GM18861 (cell line): ENCODE measurements around the gene RASA3.

Source experiments
- ATAC-seq: cut with Tn5 transposase; IDR thresholded peaks from one replicate; pipeline ENCODE4 v1.9.1; 2021; ENCODE audit not compliant: unreplicated experiment

RASA3 gene

DNA sequence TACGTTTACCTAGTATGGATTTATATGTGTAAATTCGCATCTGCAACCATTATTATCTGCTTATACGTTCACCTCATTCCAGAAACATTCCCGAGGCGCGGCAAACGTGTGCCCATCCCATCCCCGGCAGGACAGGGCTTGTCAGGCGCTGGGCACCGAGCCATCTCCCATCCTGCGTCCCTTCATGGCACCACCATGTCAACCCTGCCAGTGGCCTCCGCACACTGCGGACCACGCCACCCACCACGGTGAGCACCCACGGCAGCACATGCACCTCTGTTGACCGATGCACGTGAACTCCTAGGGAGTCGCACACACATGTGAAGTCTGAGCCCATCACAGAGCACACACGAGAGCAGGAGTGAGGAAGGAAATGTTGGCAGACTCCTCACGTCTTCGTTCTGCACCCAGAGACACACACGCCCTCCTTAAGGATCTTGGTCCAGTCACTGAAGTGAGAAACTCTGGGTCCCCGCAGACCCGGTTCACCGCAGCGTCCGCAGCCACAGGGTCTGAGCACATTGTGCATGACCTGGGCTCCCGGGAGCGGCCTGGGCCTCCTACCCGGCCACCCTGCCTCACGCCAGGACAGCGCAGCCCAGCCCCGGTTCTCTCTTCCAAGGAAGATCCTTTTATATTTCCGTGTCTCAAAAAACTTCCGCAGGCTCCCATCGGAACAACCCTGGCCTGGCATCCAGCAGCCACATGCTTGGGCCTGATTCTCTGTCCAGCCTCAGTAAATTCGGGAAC, 90.2 kb downstream of the RASA3 start:
- ATAC-seq, result no peak

DNA sequence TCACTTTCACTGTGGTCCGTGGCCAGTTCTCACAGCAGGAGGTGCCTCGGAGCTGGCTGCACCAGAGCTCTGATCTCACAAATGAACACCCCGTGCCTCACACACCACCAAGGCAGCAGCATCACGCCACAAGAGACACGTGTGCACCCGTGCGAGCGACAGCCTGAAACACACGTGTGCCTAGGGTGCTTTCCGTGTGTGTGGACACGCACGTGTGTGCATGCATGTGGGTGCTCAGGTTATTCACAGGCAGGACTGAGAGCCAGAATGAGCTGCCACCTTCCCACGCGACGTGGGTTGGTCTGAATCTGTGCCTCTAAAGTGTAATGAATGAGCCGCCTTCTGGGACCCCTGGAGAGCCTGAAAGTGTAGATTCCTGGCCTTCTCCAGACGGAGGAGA, 90.9 kb downstream of the RASA3 start:
- ATAC-seq, result no peak

DNA sequence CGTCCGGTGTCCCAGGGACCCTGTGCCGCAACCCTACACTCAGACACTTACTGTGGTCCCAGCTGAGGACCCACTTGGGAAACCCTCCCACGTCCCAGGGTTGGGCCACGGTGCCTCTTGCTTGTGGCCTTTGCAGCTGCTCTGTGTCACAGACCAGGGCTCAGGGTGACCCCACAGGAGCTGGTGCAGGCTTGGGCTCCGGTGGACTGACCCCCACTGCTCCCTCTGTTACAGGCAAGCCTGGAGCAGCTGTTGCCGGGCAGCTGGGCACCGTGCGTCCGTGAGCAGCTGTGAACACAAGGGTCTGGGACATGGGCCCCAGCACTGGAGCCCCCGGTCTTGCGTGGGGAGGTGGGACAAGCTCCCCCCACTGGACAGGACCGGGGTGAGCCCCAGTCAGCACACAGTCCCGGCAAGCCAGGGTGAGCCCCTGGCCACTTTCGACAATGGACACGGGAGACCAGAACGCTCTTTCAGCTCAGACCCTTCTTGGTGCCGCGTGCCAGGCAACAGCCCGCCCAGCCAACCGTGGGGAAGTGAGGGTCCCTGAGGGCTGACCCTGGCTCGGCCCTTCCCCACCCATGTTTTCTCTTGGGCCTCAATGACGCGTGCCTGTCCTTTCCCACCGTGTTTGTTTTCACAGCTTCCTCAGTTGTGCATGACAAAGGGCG, 92.8 kb downstream of the RASA3 start:
- no peak for ATAC-seq

DNA sequence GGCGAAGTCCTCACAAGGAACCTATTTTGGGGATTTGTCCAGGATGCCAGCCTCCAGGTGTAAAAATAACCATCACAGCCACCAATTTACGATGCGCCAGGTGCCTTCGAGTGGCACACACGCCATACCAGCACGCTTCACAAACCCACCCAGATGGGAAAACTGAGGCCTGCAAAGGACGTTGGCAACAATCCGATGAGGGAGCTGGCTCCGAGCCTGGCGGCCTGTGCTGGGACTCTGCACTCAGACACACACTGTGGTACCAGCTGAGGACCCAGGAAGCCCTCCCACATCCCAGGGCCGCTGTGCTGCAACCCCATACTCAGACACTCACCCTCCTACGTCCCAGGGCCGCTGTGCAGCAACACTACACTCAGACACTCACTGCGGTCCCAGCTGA, 93.5 kb downstream of the RASA3 start:
- no peak for ATAC-seq

DNA sequence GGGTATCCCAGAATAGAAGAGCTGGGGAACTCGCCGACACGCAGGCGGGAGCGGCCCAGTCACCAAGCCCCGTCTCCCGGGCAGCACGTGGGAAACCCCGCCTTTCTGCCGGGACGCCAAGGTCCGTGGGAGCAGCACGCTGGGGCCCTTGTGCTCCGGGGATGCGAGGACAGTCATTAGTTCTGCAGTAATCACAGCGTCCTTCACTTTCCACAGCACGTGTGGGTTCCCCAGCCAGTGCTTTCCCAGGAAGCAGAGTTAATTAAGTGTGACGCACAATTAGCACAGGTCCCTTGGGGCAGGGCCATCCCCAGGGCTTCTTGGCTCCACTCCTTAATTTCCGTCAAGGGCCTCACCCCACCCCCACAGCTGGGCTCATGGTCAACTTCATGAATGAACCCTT, 94.2 kb downstream of the RASA3 start:
- no peak for ATAC-seq

DNA sequence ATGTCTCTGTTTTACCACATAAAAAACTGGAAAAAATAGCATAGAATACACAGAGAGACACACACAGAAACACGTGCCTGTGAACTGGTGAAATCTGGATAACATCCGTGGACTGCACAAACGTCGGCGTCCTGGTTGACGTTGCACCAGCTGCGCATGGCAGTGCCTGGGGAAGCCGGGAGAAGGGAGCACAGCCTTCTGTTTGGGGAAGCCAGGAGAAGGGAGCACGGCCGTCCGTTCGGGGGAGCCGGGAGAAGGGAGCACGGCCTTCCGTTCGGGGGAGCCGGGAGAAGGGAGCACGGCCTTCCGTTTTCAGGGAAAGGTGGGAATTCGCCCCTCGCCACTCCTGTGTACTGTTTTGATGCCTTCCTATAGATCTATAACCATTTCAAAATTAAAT, 94.7 kb downstream of the RASA3 start:
- ATAC-seq, result no peak

DNA sequence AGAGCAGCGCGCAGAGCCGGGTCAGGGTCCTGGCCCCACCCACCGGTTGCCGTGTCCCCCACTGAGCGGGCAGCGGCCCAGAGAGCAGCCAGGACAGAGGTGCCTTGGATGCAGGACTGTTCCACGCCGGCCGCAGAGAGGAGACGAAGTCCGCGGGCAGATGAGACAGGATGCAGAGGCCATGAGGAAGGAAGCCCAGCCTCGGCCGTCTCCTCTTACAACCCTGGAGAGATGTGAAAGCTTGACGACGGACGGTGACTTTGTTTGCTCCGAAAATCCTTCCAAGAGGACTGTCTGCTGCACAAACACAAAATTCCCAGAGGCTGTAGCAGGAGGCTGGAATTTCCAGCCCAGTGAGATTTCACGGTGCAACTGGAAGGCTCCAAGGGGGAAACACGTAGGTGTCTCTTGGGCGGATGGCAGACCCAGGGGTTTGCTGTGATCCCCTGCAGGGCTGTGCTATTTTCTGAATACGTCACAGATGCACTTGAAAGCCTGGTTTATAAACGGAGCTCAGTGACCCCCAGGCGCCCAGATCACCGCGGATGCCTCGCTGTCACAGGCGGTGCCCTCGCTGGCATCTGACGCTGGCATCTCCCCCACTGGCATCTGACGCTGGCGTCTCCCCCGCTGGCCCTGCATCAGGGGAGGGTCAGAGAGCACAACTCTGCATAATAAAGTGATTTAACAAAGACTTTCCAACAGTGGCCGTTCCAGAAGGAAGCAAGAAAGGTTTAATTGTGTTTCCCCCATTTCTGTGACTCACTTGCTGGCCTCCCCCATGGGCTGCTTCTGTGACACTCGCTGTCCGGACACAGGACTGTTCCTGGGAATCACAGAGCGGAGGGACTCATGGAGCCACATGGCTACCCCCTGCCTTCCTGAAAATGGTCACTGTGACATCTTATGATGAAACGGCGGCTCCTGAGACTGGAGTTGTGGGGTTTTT, 96.6 kb downstream of the RASA3 start:
- no peak for ATAC-seq

DNA sequence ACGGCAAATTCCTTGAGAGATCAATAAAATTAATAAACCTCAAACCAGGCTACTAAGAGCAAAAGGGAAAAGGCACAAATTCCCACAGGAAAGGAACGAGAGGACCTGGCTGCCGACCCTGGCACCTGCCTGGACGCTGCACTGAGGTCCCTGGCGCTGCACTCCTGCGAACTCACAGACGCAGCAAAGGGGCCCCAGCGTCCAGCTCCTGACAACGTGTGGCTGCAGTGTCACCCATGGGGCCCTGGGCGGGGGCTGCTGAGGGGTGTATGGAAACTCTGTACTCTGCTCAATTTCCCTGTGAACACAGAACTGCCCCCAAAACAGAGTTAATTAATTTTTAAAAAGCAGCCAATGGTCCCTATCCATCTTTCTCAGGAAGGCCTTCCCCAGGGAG, 97.2 kb downstream of the RASA3 start:
- no peak for ATAC-seq

DNA sequence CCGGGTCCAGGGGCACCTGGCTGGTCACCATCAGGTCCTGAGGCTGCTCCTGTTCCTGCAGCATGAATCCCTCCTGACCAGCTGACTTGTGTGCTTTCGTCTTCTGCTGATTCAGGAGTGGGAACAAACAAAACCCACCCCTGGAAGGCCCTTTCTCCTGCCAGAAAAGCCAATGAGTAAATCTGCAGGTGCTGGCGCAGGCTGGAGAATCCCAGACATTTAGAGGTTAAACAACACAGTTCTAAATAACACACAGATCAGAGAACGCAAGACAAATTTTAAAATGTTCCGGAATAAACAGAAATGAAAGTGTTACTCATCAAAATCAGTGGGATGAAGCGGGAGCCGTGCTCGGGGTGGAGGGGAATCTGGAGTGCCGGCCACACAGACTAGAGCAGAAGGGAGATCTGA, 97.9 kb downstream of the RASA3 start:
- no peak for ATAC-seq

DNA sequence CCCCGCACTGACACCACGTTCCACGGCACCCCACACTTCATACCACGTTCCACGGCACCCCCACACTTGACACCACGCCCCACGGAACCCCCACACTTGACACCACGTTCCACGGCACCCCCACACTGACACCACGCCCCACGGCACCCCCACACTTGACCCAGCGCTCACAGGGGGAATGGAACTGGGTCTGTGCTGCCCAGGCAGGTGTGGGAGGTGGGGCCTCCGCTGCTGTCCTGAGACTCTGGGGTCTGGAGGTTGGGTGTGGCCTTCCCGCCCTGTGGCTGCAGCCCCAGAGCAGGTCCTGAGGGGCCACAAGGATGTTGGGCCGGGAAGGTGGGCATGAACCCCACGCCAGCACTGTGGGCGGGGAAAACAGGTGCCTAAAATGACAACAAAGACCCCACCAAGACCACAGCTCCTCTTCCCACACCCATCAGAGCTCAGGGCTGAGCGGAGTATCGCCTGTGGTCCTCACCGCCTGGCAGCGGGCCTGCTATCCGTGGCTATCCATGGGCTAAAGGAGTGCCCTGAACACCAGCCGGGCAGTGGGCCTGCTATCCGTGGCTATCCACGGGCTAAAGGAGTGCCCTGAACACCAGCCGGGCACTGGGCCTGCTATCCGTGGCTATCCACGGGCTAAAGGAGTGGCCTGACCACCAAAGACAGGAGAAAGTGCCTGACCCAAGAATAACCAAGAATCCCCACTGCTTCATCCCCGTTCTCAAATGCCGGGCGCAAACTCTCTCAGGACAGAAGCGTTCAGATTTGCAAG, 98.7 kb downstream of the RASA3 start:
- ATAC-seq, result no peak

DNA sequence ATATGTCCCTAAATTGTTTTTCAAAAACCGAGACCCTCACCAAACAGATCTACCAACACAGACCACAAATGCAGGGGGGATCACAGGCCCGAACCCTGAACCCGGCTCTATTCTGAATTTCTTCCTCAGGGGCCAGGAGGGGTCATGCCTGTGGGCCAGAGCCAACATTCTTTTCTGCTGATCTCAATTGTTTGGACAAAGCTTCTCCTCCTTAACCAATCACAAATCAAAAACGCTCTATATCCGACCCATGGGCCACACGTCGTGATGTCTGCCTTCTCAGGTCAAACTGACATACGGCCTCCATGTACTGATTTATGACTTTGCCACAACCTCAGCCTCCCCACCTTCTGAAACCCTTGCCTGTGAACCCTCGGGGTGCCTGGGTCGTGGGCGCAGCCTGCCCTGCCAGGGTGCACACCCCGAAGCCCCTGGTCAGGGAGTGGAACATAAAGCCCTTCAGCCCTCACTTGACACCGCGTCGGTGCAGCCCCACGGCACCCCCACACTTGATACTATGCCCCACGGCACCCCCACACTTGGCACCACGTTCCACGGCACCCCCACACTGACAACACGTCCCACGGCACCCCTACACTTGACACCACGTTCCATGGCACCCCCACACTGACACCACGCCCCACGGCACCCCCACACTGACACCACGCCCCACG, 100.2 kb downstream of the RASA3 start:
- no peak for ATAC-seq

DNA sequence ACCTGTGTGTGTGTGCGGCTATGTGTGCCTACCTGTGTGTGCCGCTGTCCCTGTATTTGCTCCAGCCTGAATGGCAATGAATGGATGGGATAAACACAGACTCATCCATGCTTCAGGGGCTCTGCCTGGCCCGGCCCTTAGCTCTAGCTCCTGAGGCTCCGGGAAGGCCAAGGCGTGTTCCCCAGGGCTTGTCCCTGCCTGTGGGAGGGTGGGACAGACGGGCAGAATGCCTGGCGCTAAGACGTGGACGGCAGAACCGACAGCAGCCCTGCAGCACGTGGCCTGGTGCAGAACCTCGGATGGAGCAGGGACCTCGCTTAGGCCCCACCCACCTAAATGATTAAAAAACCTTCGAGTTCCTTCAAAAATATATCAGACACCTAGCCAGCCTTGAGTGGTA, 100.8 kb downstream of the RASA3 start:
- no peak for ATAC-seq

DNA sequence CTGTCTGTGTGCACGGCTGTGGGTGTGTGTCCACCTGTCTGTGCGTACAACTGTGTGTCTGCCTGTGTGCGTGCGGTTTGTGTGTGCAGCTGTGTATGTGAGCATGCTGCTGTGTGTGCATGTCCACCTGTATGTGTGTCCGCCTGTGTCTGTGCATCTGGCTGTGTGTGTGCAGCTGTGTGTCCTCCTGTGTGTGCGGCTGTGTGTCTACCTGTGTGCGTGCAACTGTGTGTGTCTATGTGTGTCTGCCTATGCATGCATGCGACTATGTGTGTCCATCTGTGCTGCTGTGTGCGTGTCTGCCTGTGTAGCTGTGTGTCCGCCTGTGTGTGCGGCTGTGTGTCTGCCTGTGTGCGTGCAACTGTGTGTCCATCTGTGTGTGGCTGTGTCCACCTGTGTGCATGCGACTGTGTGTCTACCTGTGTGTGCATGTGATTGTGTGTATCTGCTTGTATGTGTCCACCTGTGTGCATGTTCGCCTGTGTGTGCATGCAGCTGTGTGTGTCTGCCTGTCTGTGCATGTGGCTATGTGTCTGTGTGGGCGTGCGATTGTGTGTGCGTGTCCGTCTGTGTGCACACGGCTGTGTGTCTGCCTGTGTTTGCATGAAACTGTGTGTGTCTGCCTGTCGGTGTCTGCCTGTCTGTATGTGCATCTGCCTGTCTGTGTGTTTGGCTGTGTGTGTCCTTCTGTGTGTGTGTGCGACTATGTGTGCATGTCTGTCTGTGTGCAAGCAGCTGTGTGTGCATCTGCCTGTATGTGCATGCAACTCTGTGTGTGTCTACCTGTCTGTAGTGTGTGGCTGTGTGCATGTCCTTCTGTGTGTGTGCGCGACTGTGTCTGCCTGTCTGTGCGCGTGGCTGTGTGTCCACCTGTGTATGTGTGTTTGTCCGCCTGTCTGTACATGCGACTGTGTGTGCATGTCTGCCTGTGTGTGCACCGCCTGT, 101.5 kb downstream of the RASA3 start:
- ATAC-seq, result no peak

DNA sequence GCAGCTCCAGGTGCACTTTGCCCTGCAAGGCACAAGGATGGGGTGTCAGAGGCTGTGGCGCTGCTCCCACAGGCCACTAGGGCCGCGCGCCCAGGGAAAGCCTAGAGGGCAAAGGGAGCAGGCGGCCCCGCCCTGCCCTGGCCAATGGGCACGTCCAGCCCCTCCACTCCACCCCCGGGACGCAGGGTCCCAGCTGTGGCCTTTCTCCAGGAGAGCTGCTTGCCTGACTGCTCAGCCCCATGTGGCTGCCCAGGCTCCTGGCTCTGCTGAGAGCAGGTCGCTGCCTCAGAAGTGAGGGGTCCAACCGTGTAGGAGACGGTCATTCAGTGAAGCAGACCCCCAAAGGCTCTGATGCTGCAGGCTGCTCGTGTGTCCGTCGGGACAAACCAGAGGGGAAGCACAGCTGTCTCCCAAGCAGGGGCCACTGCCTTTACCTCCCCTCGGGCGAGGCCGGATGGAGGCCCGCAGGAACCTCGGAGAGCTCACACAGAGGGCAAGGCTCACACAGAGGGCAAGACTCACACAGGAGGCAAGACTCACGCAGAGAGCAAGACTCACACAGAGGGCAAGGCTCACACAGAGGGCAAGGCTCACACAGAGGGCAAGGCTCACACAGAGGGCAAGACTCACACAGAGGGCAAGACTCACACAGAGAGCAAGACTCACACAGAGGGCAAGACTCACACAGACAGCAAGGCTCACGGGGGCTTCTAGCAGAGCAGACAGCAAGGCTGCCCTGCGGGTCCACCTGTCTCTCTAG, 102.4 kb downstream of the RASA3 start:
- ATAC-seq, result no peak

DNA sequence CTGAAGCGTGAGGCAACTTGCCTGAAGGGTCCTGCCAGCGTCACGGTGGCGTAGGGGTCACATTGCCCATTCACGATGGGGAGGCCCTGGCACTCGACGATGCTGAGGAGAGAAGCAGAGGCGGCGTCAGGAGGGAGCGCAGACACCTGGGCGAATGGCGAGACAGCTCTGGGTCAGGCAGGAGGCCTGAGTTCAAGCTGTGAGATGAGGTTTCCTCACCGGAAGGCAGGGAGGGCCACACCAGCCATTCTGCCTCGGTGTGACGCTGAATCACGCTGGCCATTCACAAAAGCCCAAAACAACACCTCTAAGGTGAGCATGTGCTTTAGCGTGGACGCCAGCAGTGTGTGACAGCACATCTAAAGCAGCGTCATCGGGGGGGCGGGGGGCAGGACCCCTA, 104.6 kb downstream of the RASA3 start:
- ATAC-seq, result no peak

DNA sequence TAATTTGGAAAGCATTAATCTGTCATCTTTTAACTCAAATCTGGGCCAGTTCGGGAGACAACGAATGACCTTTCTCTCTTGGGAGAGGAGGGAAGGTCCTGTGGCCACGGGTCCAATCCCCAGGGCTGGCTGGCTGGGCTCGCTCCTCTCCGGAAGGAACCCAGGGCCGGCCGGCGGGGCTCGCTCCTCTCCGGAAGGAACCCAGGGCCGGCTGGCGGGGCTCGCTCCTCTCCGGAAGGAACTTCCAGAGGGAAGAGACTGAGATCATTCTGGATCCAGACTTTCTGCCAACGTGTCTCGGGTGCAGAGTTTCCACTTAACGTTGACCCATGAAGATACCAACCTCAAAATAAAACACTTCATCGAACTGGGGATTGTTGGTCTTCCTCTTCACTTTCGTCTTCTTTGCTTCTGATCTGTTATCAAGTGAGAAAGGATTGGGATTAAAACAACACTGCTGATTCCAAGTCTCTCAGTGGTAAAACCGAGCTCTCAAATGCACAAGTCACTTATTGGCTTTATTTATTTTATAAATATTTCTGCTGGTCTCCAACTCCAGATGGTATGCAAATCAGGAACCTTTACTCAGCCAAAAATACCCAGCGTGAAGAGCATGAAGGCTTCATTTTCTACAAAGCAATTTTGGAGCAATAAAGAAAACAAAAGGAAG, 105.2 kb downstream of the RASA3 start:
- no peak for ATAC-seq

DNA sequence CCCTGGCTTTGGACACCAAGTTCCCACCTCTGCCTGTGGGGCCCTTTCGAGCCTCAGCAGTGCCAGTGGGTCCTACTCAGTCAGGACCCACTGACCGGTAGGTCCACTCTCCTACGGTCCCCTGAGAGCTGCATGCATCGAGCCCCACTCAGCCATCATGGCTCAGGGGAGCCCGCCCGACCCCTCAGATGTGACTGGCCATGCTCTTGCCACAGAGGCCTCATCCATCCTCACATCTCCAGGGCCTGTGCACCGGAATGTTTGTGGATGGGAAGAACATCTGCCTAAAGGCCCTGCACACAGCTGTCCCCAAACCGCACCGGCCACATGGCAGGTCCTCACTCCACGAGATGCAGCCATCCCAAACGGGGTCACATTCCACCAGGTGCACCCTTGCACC, 105.9 kb downstream of the RASA3 start:
- ATAC-seq, result no peak
